Sigmoid colon (tissue), 4 donors: ENCODE measurements around the gene VDR.

Experiments
- CTCF ChIP-seq, 4 experiments: fragments of 450-650 bp in 3 of 4; fragments of 200-600 bp in 1 of 4; IDR thresholded peaks; one replicate each; pipeline ENCODE4 v1.5.1; 2016 to 2019; ENCODE audit warnings: antibody characterized with exemption in 4 of 4, mild to moderate bottlenecking in 3 of 4, moderate library complexity in 2 of 4
- EP300 ChIP-seq, 4 donors: sonication (generic); formaldehyde crosslinking; IDR thresholded peaks; one replicate each; pipeline ENCODE4 v1.6.1; 2017; ENCODE audit warnings: antibody characterized with exemption in 4 of 4
- POLR2A ChIP-seq, 2 donors: fragments of 450-650 bp; IDR thresholded peaks; one replicate each; pipeline ENCODE4 v1.6.1; 2016; ENCODE audit warnings: antibody characterized with exemption in 2 of 2, mild to moderate bottlenecking in 2 of 2, moderate library complexity in 2 of 2
- POLR2AphosphoS5 ChIP-seq, 4 donors: sonication (generic); formaldehyde crosslinking; IDR thresholded peaks; one replicate each; pipeline ENCODE4 v1.6.1; 2017; ENCODE audit warnings: antibody characterized with exemption in 4 of 4

- TF ChIP-seq POLR2A (IDR thresholded peaks at IDR 0.05): no peak
- no peak for TF ChIP-seq CTCF (IDR thresholded peaks at IDR 0.05)
- no peak for TF ChIP-seq POLR2AphosphoS5 (IDR thresholded peaks at IDR 0.05)
- no peak for TF ChIP-seq EP300 (IDR thresholded peaks at IDR 0.05)
Observed at GRCh38 chr12:47885566-47885965, 19.2 kb downstream of the VDR start.
